NT2/D1 (cell line): Measurements from ENCODE around the gene RIPOR3.

ENCODE experiments used
- DNase-seq: peaks from one replicate; pipeline ENCODE4 v3.0.0-alpha.2; 2011; ENCODE audit warnings: low read depth, low spot score
- H3K27me3 ChIP-seq: 2 replicates; pipeline ENCODE4 v1.6.0; 2011; ENCODE audit warnings: mild to moderate bottlenecking; ENCODE audit not compliant: insufficient read length, insufficient read depth
- H3K36me3 ChIP-seq: 2 replicates; pipeline ENCODE4 v1.6.1; 2011; ENCODE audit warnings: mild to moderate bottlenecking, low read length, mixed read lengths; ENCODE audit not compliant: insufficient read depth, insufficient read length
- H3K4me1 ChIP-seq: 2 replicates; pipeline ENCODE4 v1.5.1; 2011; ENCODE audit not compliant: insufficient read depth, insufficient read length
- H3K4me3 ChIP-seq: 2 replicates; pipeline ENCODE4 v1.5.1; 2011; ENCODE audit warnings: low read depth; ENCODE audit not compliant: insufficient read length
- H3K9ac ChIP-seq: 2 replicates; pipeline ENCODE4 v1.6.0; 2011; ENCODE audit warnings: low read depth; ENCODE audit not compliant: insufficient read length
- H3K9me3 ChIP-seq: 2 replicates; pipeline ENCODE4 v1.5.1; 2011; ENCODE audit warnings: mild to moderate bottlenecking, low read length; ENCODE audit not compliant: insufficient read depth
- SUZ12 ChIP-seq: IDR thresholded peaks from 2 replicates; pipeline ENCODE4 v1.6.1; 2011; ENCODE audit not compliant: insufficient read length, insufficient read depth; ENCODE audit errors: extremely low read depth
- YY1 ChIP-seq: IDR thresholded peaks from 2 replicates; pipeline ENCODE4 v1.6.1; 2011; ENCODE audit not compliant: insufficient read length, insufficient read depth
- ZNF274 ChIP-seq: IDR thresholded peaks from 2 replicates; pipeline ENCODE4 v1.6.1; 2011; ENCODE audit warnings: mild to moderate bottlenecking, low read depth, low read length

The RIPOR3 gene

GRCh38 chr20:50585214-50585613 is 106.1 kb downstream of the RIPOR3 start:
- Histone ChIP-seq H3K4me3 (no peak overlapping the region), H3K9ac (no peak overlapping the region), H3K27me3 (no peaks in the 10 kb centered on the region), H3K36me3 (peaks cover 90% of the 10 kb centered on the region), H3K9me3 (peaks cover 9% of the 10 kb centered on the region; the same call in 1 of the 2 replicates), H3K4me1 (no peaks in the 10 kb centered on the region)
- no peak for DNase-seq
- no peak for TF ChIP-seq ZNF274
- no peak for TF ChIP-seq YY1
- no peak for TF ChIP-seq SUZ12

- no peaks in the 10 kb centered on the region for H3K4me1 ChIP-seq
- H3K27me3 ChIP-seq: no peaks in the 10 kb centered on the region
- no peak overlapping the region for H3K9ac ChIP-seq
- no peak for DNase-seq
- peaks cover 9% of the 10 kb centered on the region; the same call in 1 of the 2 replicates for H3K9me3 ChIP-seq
- peaks cover 91% of the 10 kb centered on the region for H3K36me3 ChIP-seq
- TF ChIP-seq SUZ12: no peak
- no peak overlapping the region for H3K4me3 ChIP-seq
These were observed 106.7 kb downstream of the RIPOR3 start for GRCh38 chr20:50584687-50585086.

DNA sequence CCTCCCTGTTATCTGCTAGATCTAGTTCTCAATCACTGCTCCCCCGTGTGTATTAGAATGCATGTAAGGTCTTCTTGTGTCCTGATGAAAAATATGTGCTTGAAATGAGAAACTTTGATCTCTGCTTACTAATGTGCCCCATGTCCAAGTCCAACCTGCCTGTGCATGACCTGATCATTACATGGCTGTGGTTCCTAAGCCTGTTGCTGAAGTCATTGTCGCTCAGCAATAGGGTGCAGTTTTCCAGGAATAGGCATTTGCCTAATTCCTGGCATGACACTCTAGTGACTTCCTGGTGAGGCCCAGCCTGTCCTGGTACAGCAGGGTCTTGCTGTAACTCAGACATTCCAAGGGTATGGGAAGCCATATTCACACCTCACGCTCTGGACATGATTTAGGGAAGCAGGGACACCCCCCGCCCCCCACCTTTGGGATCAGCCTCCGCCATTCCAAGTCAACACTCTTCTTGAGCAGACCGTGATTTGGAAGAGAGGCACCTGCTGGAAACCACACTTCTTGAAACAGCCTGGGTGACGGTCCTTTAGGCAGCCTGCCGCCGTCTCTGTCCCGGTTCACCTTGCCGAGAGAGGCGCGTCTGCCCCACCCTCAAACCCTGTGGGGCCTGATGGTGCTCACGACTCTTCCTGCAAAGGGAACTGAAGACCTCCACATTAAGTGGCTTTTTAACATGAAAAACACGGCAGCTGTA is 107.7 kb downstream of the RIPOR3 start:
- Histone ChIP-seq H3K36me3 (peaks cover 93% of the 10 kb centered on the region), H3K4me3 (no peak overlapping the region), H3K9ac (no peak overlapping the region), H3K4me1 (no peaks in the 10 kb centered on the region), H3K9me3 (peaks cover 12% of the 10 kb centered on the region; the same call in 1 of the 2 replicates), H3K27me3 (no peaks in the 10 kb centered on the region)
- no peak for DNase-seq
- TF ChIP-seq ZNF274 (no peak), SUZ12 (no peak), YY1 (no peak)

DNA sequence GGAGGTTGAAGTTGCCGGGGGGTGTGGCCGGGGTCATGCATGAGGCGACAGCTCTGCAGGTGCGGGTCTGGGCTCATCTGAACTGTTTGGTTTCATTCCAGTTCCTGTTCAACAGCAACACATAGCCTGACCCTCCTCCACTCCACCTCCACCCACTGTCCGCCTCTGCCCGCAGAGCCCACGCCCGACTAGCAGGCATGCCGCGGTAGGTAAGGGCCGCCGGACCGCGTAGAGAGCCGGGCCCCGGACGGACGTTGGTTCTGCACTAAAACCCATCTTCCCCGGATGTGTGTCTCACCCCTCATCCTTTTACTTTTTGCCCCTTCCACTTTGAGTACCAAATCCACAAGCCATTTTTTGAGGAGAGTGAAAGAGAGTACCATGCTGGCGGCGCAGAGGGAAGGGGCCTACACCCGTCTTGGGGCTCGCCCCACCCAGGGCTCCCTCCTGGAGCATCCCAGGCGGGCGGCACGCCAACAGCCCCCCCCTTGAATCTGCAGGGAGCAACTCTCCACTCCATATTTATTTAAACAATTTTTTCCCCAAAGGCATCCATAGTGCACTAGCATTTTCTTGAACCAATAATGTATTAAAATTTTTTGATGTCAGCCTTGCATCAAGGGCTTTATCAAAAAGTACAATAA is 108.6 kb downstream of the RIPOR3 start:
- no peak for DNase-seq
- H3K4me1 ChIP-seq: no peaks in the 10 kb centered on the region
- no peak overlapping the region for H3K9ac ChIP-seq
- H3K36me3 ChIP-seq: peaks cover 95% of the 10 kb centered on the region
- H3K9me3 ChIP-seq: peaks cover 17% of the 10 kb centered on the region; the same call in 1 of the 2 replicates
- TF ChIP-seq SUZ12 (no peak), YY1 (no peak), ZNF274 (no peak)
- no peaks in the 10 kb centered on the region for H3K27me3 ChIP-seq
- H3K4me3 ChIP-seq: no peak overlapping the region

GRCh38 chr20:50582092-50582491 is 109.2 kb downstream of the RIPOR3 start:
- Histone ChIP-seq H3K9me3 (peaks cover 17% of the 10 kb centered on the region; the same call in 1 of the 2 replicates), H3K27me3 (no peaks in the 10 kb centered on the region), H3K4me1 (no peaks in the 10 kb centered on the region), H3K36me3 (peaks cover 95% of the 10 kb centered on the region), H3K4me3 (no peak overlapping the region), H3K9ac (no peak overlapping the region)
- no peak for TF ChIP-seq SUZ12
- TF ChIP-seq YY1: no peak
- no peak for TF ChIP-seq ZNF274
- DNase-seq: no peak

DNA sequence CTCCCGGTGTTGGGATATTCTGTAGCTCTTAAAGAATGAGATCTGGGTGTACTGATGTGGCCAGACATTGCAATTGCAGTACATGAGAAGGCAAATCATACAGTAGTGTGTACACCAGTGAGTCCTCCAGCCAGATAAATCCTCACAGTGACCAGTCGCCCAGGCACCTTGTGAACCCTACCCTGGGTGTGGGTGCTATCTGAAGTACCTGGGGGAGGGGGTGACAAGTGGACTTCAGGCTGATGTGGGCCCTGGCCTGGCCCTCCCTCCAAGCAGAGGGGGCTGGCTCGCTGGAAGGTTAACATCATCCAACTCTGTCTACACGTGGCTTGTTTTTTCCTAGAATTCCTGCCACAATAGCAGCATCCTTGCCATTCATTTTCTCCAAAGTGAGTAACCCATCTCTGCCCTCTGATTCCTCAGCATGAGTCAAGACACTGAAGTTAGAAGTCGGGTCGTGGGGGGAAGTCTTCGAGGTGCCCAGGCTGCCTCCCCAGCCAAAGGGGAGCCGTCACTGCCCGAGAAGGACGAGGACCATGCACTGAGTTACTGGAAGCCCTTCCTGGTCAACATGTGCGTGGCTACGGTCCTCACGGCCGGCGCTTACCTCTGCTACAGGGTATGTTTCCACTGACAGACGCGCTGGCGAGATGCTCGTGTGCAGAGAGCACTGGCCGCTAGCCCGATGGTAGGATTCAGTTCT is 110.3 kb downstream of the RIPOR3 start:
- peaks cover 18% of the 10 kb centered on the region; the same call in 1 of the 2 replicates for H3K9me3 ChIP-seq
- DNase-seq: no peak
- H3K4me1 ChIP-seq: no peaks in the 10 kb centered on the region
- H3K4me3 ChIP-seq: no peak overlapping the region
- H3K27me3 ChIP-seq: no peaks in the 10 kb centered on the region
- TF ChIP-seq SUZ12 (no peak), YY1 (no peak), ZNF274 (no peak)
- no peak overlapping the region for H3K9ac ChIP-seq
- H3K36me3 ChIP-seq: peaks cover 93% of the 10 kb centered on the region

- Histone ChIP-seq H3K4me1 (no peaks in the 10 kb centered on the region), H3K9ac (no peak overlapping the region), H3K9me3 (peaks cover 18% of the 10 kb centered on the region; the same call in 1 of the 2 replicates), H3K4me3 (no peak overlapping the region), H3K36me3 (peaks cover 93% of the 10 kb centered on the region), H3K27me3 (no peaks in the 10 kb centered on the region)
- DNase-seq: peak; percentile 30
- no peak for TF ChIP-seq ZNF274
- TF ChIP-seq YY1: no peak
These were observed 111.2 kb downstream of the RIPOR3 start for GRCh38 chr20:50580016-50580747.
